ENCODE data around the gene NAPSA. TPM values are rescaled to one million over a fixed set of nuclear protein-coding genes. Genes with fewer than 3 reads are reported as not detected.
A peak's percentile ranks its signal among the peaks of the same experiment; 100 is the strongest.

Gene NAPSA
- total and polyA plus RNA-seq, 2 experiments from 2014 or later = 0.53 to 3.5 TPM

GRCh38 chr19:50334741-50335421 lies 30.6 kb downstream of the NAPSA start:
- Histone ChIP-seq H3K4me3 (no peak overlapping the region), H3K27me3 (no peaks in the 10 kb centered on the region), H3K36me3 (no peaks in the 10 kb centered on the region), H3K9me3 (ENCODE audit: low read depth) (no peaks in the 10 kb centered on the region), H3K4me1 (ENCODE audit: low read depth) (peaks cover 13% of the 10 kb centered on the region), H3K27ac (no peak overlapping the region)
- DNase-seq (ENCODE audit: low read depth in 1 of 2, low spot score in 1 of 2) = no peak
- no peak for TF ChIP-seq CTCF (IDR thresholded peaks at IDR 0.05; ENCODE audit: low read depth, low read length)

- Histone ChIP-seq H3K4me3 (peak overlapping the region; percentile 46), H3K4me1 (ENCODE audit: low read depth) (peaks cover 13% of the 10 kb centered on the region), H3K9me3 (ENCODE audit: low read depth) (no peaks in the 10 kb centered on the region), H3K27ac (peak overlapping the region; percentile 96), H3K27me3 (no peaks in the 10 kb centered on the region), H3K36me3 (no peaks in the 10 kb centered on the region)
- peak; percentile 79 to 86 for DNase-seq (ENCODE audit: low read depth in 1 of 2, low spot score in 1 of 2)
- TF ChIP-seq CTCF (IDR thresholded peaks at IDR 0.05; ENCODE audit: low read depth, low read length) = no peak
These were observed 31.5 kb downstream of the NAPSA start for GRCh38 chr19:50333737-50334617.

GRCh38 chr19:50333235-50333736 lies 32.2 kb downstream of the NAPSA start:
- Histone ChIP-seq H3K4me1 (ENCODE audit: low read depth) (peaks cover 13% of the 10 kb centered on the region), H3K27me3 (no peaks in the 10 kb centered on the region), H3K27ac (peak overlapping the region; percentile 96), H3K36me3 (no peaks in the 10 kb centered on the region), H3K9me3 (ENCODE audit: low read depth) (no peaks in the 10 kb centered on the region), H3K4me3 (peak overlapping the region; percentile 46)
- peak; percentile 92 to 95 for DNase-seq (ENCODE audit: low read depth in 1 of 2, low spot score in 1 of 2)
- peak; percentile 6 for TF ChIP-seq CTCF (IDR thresholded peaks at IDR 0.05; ENCODE audit: low read depth, low read length)

GRCh38 chr19:50332244-50333038 lies 33.0 kb downstream of the NAPSA start:
- peak overlapping the region; percentile 46 for H3K4me3 ChIP-seq
- peaks cover 18% of the 10 kb centered on the region for H3K4me1 ChIP-seq (ENCODE audit: low read depth)
- no peaks in the 10 kb centered on the region for H3K27me3 ChIP-seq
- H3K9me3 ChIP-seq (ENCODE audit: low read depth) = no peaks in the 10 kb centered on the region
- peak overlapping the region; percentile 96 for H3K27ac ChIP-seq
- H3K36me3 ChIP-seq = no peaks in the 10 kb centered on the region
- no peak for TF ChIP-seq CTCF (IDR thresholded peaks at IDR 0.05; ENCODE audit: low read depth, low read length)
- peak in 1 of 2 donors; percentile 53 for DNase-seq (ENCODE audit: low read depth in 1 of 2, low spot score in 1 of 2)

GRCh38 chr19:50331994-50332243 lies 33.5 kb downstream of the NAPSA start:
- no peak for DNase-seq (ENCODE audit: low read depth in 1 of 2, low spot score in 1 of 2)
- H3K27ac ChIP-seq = peak overlapping the region; percentile 96
- no peaks in the 10 kb centered on the region for H3K27me3 ChIP-seq
- TF ChIP-seq CTCF (IDR thresholded peaks at IDR 0.05; ENCODE audit: low read depth, low read length) = no peak
- peaks cover 21% of the 10 kb centered on the region for H3K4me1 ChIP-seq (ENCODE audit: low read depth)
- peak overlapping the region; percentile 46 for H3K4me3 ChIP-seq
- no peaks in the 10 kb centered on the region for H3K9me3 ChIP-seq (ENCODE audit: low read depth)
- H3K36me3 ChIP-seq = no peaks in the 10 kb centered on the region
